ENCODE measurements around the gene RREB1. TPM values are rescaled to one million over a fixed set of nuclear protein-coding genes. Genes with fewer than 3 reads are reported as not detected.

The RREB1 gene
- total RNA-seq, 1 experiment from 2014 or later: 38.4 TPM

DNA sequence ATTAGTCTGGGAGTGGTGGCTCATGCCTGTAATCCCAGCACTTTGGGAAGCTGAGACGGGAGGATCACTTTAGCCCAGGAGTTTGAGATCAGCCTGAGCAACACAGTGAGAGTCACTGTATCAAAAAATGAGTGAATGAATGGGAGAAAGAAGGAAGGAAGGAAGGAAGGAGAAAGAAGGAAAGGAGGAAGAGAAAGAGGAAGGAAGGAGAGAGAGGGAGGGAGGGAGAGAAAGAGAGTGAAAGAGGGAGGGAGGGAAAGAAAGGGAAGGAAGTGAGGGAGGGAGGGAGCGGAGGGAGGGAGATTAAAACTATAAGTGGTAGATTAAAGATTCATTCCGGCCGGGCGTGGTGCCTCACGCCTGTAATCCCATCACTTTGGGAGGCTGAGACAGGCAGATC, 28.9 kb upstream of the RREB1 start:
- no peak overlapping the region for H3K27ac Mint-ChIP-seq (ENCODE audit: unreplicated experiment)
- no peaks in the 10 kb centered on the region for H3K9me3 Mint-ChIP-seq (ENCODE audit: low read depth, unreplicated experiment)
- intact Hi-C loops (cut with micrococcal nuclease; ENCODE audit: unreplicated experiment): no loop called here
- DNase-seq: no peak
- CTCF ChIA-PET: no interaction called here
- H3K4me3 Mint-ChIP-seq (ENCODE audit: low read depth, unreplicated experiment): no peak overlapping the region
- H3K4me1 Mint-ChIP-seq (ENCODE audit: low read depth, unreplicated experiment): no peaks in the 10 kb centered on the region
- H3K36me3 Mint-ChIP-seq (ENCODE audit: insufficient read depth, unreplicated experiment): no peaks in the 10 kb centered on the region
- BruUV-seq (replicated peaks): no TSS peak
- TF ChIP-seq CTCF (IDR thresholded peaks at IDR 0.05; ENCODE audit: unreplicated experiment): no peak
- H3K27me3 Mint-ChIP-seq (ENCODE audit: unreplicated experiment): no peaks in the 10 kb centered on the region

DNA sequence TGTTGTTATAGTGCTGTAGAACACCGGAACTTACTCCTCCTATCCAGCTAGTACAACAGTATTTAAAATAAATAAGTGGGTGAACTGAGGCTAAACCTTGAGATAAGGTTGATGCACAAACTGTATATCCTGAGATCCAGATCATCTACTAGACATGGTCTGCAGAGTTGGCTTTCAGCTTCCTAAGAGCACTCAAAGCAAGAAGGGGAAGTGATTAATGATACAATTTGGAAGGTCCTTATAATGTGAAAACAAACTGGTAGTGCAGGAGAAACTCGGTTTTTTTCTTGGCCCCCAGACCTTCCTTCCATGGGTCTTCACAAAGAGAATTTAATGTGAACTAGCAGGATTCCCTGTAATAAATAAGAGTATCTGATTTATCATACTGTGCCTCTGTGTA, 27.4 kb upstream of the RREB1 start:
- Mint-ChIP-seq H3K27me3 (ENCODE audit: unreplicated experiment) (no peaks in the 10 kb centered on the region), H3K4me3 (ENCODE audit: low read depth, unreplicated experiment) (no peak overlapping the region), H3K27ac (ENCODE audit: unreplicated experiment) (no peak overlapping the region), H3K4me1 (ENCODE audit: low read depth, unreplicated experiment) (no peaks in the 10 kb centered on the region), H3K9me3 (ENCODE audit: low read depth, unreplicated experiment) (no peaks in the 10 kb centered on the region), H3K36me3 (ENCODE audit: insufficient read depth, unreplicated experiment) (no peaks in the 10 kb centered on the region)
- TF ChIP-seq CTCF (IDR thresholded peaks at IDR 0.05; ENCODE audit: unreplicated experiment): no peak
- DNase-seq: no peak
- BruUV-seq (replicated peaks): no TSS peak
- CTCF ChIA-PET: interaction anchor here (0.6 kb wide), 1 partner anchor 86 kb away, joined by 3 read pairs; no protein-coding TSS in a partner anchor
- intact Hi-C loops (cut with micrococcal nuclease; ENCODE audit: unreplicated experiment): no loop called here

DNA sequence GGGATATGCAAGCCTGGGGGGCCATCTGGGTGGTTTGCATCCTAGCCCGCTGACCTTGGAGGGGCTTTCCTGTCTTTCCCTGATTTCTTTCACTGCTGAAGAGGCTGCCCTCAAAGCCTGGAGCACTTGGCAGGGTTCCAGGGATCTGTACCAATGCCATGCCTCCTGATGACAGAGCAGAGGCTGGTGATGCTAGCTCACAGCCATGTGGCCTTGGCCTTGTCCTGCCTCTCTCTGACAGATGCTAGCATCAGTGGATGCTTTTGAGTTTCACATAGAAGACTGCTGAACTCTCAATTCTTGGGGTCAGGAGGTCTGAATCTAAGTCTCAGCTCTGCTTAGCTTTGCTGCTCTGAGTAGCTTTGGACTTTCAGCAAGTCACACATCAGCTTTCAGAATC, 21.9 kb upstream of the RREB1 start:
- Mint-ChIP-seq H3K4me3 (ENCODE audit: low read depth, unreplicated experiment) (no peak overlapping the region), H3K27ac (ENCODE audit: unreplicated experiment) (no peak overlapping the region), H3K9me3 (ENCODE audit: low read depth, unreplicated experiment) (no peaks in the 10 kb centered on the region), H3K27me3 (ENCODE audit: unreplicated experiment) (no peaks in the 10 kb centered on the region), H3K36me3 (ENCODE audit: insufficient read depth, unreplicated experiment) (no peaks in the 10 kb centered on the region), H3K4me1 (ENCODE audit: low read depth, unreplicated experiment) (no peaks in the 10 kb centered on the region)
- BruUV-seq (replicated peaks): no TSS peak
- CTCF ChIA-PET: no interaction called here
- intact Hi-C loops (cut with micrococcal nuclease; ENCODE audit: unreplicated experiment): no loop called here
- TF ChIP-seq CTCF (IDR thresholded peaks at IDR 0.05; ENCODE audit: unreplicated experiment): no peak
- DNase-seq: no peak

DNA sequence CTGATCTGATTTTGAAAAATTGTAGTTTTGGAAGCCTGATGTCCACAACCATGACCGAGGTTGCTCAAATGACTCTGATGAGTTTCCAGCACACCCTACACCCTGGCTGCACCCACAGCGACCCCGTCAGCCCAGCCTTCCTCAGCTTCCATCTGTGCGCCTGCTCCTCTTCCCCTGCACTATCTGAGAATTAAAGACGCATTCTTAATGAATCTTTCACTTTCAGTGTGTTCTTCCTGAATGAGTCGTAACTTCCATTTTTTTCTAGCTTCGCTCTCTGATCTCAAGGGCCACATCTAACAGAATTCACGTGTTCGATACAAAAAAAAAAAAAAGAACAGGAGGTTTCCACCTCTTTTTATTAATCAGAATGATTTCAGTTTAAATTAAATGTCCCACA, 21.3 kb upstream of the RREB1 start:
- H3K4me1 Mint-ChIP-seq (ENCODE audit: low read depth, unreplicated experiment): no peaks in the 10 kb centered on the region
- no peak overlapping the region for H3K4me3 Mint-ChIP-seq (ENCODE audit: low read depth, unreplicated experiment)
- TF ChIP-seq CTCF (IDR thresholded peaks at IDR 0.05; ENCODE audit: unreplicated experiment): no peak
- no peaks in the 10 kb centered on the region for H3K9me3 Mint-ChIP-seq (ENCODE audit: low read depth, unreplicated experiment)
- CTCF ChIA-PET: interaction anchor here (0.7 kb wide), 1 partner anchor 304 kb away, joined by 3 read pairs; no protein-coding TSS in a partner anchor
- intact Hi-C loops (cut with micrococcal nuclease; ENCODE audit: unreplicated experiment): no loop called here
- H3K36me3 Mint-ChIP-seq (ENCODE audit: insufficient read depth, unreplicated experiment): no peaks in the 10 kb centered on the region
- no TSS peak for BruUV-seq (replicated peaks)
- no peaks in the 10 kb centered on the region for H3K27me3 Mint-ChIP-seq (ENCODE audit: unreplicated experiment)
- no peak for DNase-seq
- no peak overlapping the region for H3K27ac Mint-ChIP-seq (ENCODE audit: unreplicated experiment)

Measured in Calu3 (cell line).